Testis (tissue), 3 donors: ENCODE results near the gene ZNF689. TPM values are rescaled to one million over a fixed set of nuclear protein-coding genes. Genes with fewer than 3 reads are reported as not detected.

ENCODE experiments used
- DNase-seq: peaks from one replicate; pipeline ENCODE4 v3.0.0-alpha.2; 2019
- H3K27ac ChIP-seq, 2 donors: fragments of 200-600 bp; sonication (generic); one replicate each; pipeline ENCODE4 v1.5.1; 2019
- H3K27me3 ChIP-seq: fragments of 200-600 bp; sonication (generic); one replicate; pipeline ENCODE4 v1.5.1; 2019
- H3K36me3 ChIP-seq: fragments of 200-600 bp; sonication (generic); one replicate; pipeline ENCODE4 v1.5.1; 2017; ENCODE audit warnings: low read depth; ENCODE audit errors: missing control alignments
- H3K4me1 ChIP-seq: fragments of 200-600 bp; sonication (generic); one replicate; pipeline ENCODE4 v1.5.1; 2019
- H3K4me3 ChIP-seq, 2 donors: fragments of 200-600 bp; sonication (generic); one replicate each; pipeline ENCODE4 v1.5.1; 2017 to 2019
- H3K9me3 ChIP-seq: fragments of 200-600 bp; sonication (generic); one replicate; pipeline ENCODE4 v1.5.1; 2017
- POLR2A ChIP-seq: fragments of 450-650 bp; IDR thresholded peaks from one replicate; pipeline ENCODE4 v1.6.1; 2017; ENCODE audit warnings: antibody characterized with exemption, mild to moderate bottlenecking, moderate library complexity
- WGBS, 2 donors: methylation state at CpG; one replicate each; pipeline ENCODE4 v1.1.5; 2018; 5-methylcytosine and 5-hydroxymethylcytosine counted together
- intact Hi-C: fragments of 100-400 bp; cut with DNase I; formaldehyde crosslinking; loops from one replicate; pipeline ENCODE4 v1.15.1; 2023; ENCODE audit warnings: low total_unique reads
- polyA plus RNA-seq: library from polyadenylated mRNA; stranded (reverse); fragments of 350-450 nt; fragmentation: Illumina TruSeq; extraction: RNeasy Lipid Tissue Mini Kit (QIAGEN cat#74804); gene quantifications from one replicate; pipeline ENCODE4 v1.2.3, GENCODE V29; 2014; ENCODE audit warnings: low read depth, low replicate concordance; ENCODE audit not compliant: insufficient read depth
- total RNA-seq, 2 donors: library from RNA; depleted of rRNA; stranded (reverse); fragments of >200 nt; gene quantifications; one replicate each; pipeline ENCODE4 v1.2.3, GENCODE V29; 2016
- TF ChIP-seq, protein P1 (sequence below), 3 experiments: fragments of 450-650 bp in 2 of 3; fragments of 200-600 bp in 1 of 3; sonication (generic) in 1 of 3; IDR thresholded peaks; one replicate each; pipeline ENCODE4 v1.5.1; 2016 to 2019; ENCODE audit warnings: antibody characterized with exemption in 3 of 3, mild to moderate bottlenecking in 2 of 3, moderate library complexity in 1 of 3

Gene ZNF689
- total and polyA plus RNA-seq, 3 donors from 2014 or later: 33.0 to 82.7 (median 41.3) TPM

DNA sequence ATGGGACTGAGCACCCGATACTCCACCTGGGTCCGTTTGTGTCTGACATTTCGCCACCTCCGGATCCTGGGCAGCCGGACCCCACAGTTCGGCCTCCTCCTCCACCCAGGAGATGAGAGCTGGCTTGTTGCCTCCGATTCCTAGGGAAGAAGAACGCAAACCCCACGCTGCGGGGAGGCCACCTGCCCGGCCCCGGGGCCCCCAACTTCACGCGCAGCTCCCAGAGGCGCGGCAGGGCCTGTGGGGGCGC is 52.6 kb downstream of the ZNF689 start:
- 0% methylated on average over 7 of the region's 17 CpGs; no CpG with 5 or more reads in 1 of the 2 donors for WGBS, 2 donors
- peak; percentile 39 for DNase-seq
- Histone ChIP-seq H3K36me3 (no peaks in the 10 kb centered on the region), H3K4me3 (peak overlapping the region; percentile 84 to 85), H3K27ac (peak overlapping the region; percentile 92 to 96), H3K27me3 (no peaks in the 10 kb centered on the region), H3K4me1 (peaks cover 17% of the 10 kb centered on the region), H3K9me3 (no peaks in the 10 kb centered on the region)
- intact Hi-C loops: no loop called here
- TF ChIP-seq, protein P1, sequence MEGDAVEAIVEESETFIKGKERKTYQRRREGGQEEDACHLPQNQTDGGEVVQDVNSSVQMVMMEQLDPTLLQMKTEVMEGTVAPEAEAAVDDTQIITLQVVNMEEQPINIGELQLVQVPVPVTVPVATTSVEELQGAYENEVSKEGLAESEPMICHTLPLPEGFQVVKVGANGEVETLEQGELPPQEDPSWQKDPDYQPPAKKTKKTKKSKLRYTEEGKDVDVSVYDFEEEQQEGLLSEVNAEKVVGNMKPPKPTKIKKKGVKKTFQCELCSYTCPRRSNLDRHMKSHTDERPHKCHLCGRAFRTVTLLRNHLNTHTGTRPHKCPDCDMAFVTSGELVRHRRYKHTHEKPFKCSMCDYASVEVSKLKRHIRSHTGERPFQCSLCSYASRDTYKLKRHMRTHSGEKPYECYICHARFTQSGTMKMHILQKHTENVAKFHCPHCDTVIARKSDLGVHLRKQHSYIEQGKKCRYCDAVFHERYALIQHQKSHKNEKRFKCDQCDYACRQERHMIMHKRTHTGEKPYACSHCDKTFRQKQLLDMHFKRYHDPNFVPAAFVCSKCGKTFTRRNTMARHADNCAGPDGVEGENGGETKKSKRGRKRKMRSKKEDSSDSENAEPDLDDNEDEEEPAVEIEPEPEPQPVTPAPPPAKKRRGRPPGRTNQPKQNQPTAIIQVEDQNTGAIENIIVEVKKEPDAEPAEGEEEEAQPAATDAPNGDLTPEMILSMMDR (IDR thresholded peaks at IDR 0.05): no peak
- no peak for TF ChIP-seq POLR2A

DNA sequence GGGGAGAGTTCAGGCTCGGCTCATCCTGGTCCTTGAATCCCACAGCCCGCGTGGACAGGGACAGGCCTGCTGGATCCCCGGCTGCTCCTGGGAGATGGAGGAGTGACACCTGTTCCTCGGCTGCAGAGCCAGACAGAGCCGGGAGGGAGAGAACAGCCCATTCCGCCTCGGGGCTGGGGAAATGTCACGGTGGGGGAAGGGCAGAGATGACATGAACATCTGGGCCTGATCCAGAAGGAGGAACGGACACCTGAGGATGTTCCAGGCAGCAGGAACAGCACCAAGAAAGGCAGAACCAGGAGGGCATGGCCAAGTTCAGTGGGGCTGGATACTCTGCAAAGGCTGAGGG is 54.1 kb downstream of the ZNF689 start:
- TF ChIP-seq, protein P1 (IDR thresholded peaks at IDR 0.05): no peak
- TF ChIP-seq POLR2A: no peak
- Histone ChIP-seq H3K36me3 (no peaks in the 10 kb centered on the region), H3K9me3 (no peaks in the 10 kb centered on the region), H3K27me3 (no peaks in the 10 kb centered on the region), H3K4me3 (peak overlapping the region in 1 of 2 donors; percentile 22), H3K4me1 (peaks cover 13% of the 10 kb centered on the region), H3K27ac (no peak overlapping the region)
- DNase-seq: no peak
- WGBS, 2 donors: 32 to 41% methylated on average over 9 to 10 of the region's 10 CpGs
- intact Hi-C loops: no loop called here

DNA sequence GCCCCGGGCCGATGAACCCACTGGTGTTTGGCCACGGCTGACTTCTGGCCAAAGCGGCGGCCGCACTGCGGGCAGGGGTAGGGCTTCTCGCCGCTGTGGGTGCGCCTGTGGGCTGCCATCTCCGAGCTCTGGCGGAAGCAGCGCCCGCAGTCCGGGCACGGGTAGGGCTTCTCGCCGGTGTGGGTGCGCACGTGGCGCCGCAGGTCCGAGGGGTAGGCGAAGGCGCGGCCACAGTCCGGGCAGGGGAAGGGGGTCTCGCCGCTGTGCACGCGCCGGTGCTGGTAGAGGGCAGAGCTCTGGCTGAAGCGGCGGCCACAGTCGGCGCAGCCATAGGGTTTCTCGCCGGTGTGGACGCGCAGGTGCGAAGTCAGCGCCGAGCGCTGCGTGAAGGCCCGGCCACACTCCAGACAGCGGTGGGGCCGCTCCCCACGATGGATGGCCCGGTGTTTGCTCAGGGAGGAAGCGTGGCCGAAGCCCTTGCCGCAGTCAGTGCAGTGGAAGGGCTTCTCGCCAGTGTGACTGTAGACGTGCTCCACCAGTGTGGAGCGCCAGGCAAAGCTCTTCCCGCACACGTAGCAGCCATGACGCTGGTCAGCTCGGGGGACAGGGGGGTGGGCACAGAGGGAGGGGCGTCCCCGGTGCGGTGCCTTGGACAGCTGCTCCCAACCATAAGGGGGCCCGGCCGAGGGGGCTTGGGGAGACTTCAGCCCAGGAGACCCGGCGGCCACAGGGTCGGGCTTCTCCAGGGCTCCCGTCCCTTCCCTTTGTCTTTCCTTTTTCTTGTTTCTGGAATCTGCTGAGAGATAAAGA is 54.7 kb downstream of the ZNF689 start:
- WGBS, 2 donors: 40 to 86% methylated on average over 16 to 66 of the region's 69 CpGs
- Histone ChIP-seq H3K36me3 (no peaks in the 10 kb centered on the region), H3K9me3 (no peaks in the 10 kb centered on the region), H3K27me3 (no peaks in the 10 kb centered on the region), H3K27ac (no peak overlapping the region), H3K4me1 (peaks cover 10% of the 10 kb centered on the region), H3K4me3 (peak overlapping the region in 1 of 2 donors; percentile 22)
- intact Hi-C loops: no loop called here
- TF ChIP-seq, protein P1 (IDR thresholded peaks at IDR 0.05): no peak
- TF ChIP-seq POLR2A: no peak
- no peak for DNase-seq

DNA sequence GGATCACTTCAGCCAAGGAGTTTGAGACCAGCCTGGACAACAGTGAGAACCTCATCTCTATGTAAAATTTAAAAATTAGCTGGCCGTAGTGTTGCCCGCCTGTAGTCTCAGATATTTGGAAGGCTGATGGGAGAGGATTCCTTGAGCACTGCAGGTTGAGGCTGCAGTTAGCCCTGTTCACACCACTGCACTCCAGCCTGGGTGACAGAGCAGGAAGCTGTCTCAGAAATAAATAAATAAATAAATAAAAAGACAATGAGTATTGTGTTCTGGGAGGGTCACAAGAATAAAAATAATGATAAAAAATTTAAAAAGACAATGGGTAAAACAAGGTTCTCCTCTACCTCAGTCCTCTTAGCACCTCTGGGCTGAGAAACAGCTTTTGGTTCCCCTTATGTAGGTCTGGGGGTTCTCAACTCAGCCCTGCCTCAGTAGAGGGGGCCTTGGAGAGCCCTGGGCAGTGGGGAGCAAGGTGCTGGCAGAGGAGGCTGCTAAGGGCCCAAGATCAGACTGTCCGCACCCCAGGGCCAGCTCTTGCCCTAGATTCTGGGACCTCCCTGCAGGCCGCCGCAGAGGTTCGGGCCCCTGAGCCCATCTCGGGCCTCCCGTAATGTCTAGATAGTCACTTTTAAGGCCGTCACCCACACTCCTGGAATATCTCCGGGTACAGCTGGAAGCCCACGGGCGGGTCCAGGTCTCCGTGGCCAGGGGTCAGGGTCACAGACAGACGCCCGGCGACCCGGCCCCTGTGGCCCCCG is 55.5 kb downstream of the ZNF689 start:
- Histone ChIP-seq H3K36me3 (no peaks in the 10 kb centered on the region), H3K9me3 (no peaks in the 10 kb centered on the region), H3K4me3 (peak overlapping the region in 1 of 2 donors; percentile 22), H3K4me1 (peaks cover 10% of the 10 kb centered on the region), H3K27me3 (no peaks in the 10 kb centered on the region), H3K27ac (no peak overlapping the region)
- WGBS, 2 donors: 77 to 82% methylated on average over 10 to 12 of the region's 18 CpGs
- TF ChIP-seq, protein P1 (IDR thresholded peaks at IDR 0.05): no peak
- TF ChIP-seq POLR2A: no peak
- intact Hi-C loops: no loop called here
- no peak for DNase-seq
